MM.1S (cell line): Measurements from ENCODE around the gene MAD1L1.

ENCODE experiments used
- DNase-seq: peaks from one replicate; pipeline ENCODE4 v3.0.0-alpha.2; 2015
- H2AFZ ChIP-seq: fragments of 300-600 bp; sonication (generic); 2 replicates; pipeline ENCODE4 v1.6.0; 2016; ENCODE audit warnings: antibody characterized with exemption, low read length
- H3F3A ChIP-seq: fragments of 300-600 bp; sonication (generic); 2 replicates; pipeline ENCODE4 v1.6.1; 2016; ENCODE audit warnings: mild to moderate bottlenecking, antibody characterized with exemption, low read length, moderate library complexity, mixed read lengths; ENCODE audit not compliant: insufficient read depth
- H3K27ac ChIP-seq: fragments of 300-600 bp; sonication (generic); 2 replicates; pipeline ENCODE4 v1.5.1; 2016; ENCODE audit warnings: mild to moderate bottlenecking, low read length
- H3K27me3 ChIP-seq: fragments of 300-600 bp; sonication (generic); replicated peaks from 2 replicates; pipeline ENCODE4 v1.6.0; 2016; ENCODE audit warnings: low read length; ENCODE audit not compliant: insufficient read depth
- H3K36me3 ChIP-seq: fragments of 300-600 bp; sonication (generic); replicated peaks from 2 replicates; pipeline ENCODE4 v1.6.1; 2016; ENCODE audit warnings: mild to moderate bottlenecking, low read length, mixed read lengths; ENCODE audit not compliant: insufficient read depth
- H3K4me1 ChIP-seq: fragments of 300-600 bp; sonication (generic); 2 replicates; pipeline ENCODE4 v1.6.1; 2016; ENCODE audit warnings: low read length, mixed read lengths
- H3K4me2 ChIP-seq: fragments of 300-600 bp; sonication (generic); 2 replicates; pipeline ENCODE4 v1.6.0; 2016; ENCODE audit warnings: low read depth, low read length
- H3K4me3 ChIP-seq: fragments of 300-600 bp; sonication (generic); 2 replicates; pipeline ENCODE4 v1.5.1; 2016; ENCODE audit warnings: low read length, mixed read lengths
- H3K79me2 ChIP-seq: fragments of 300-600 bp; sonication (generic); 2 replicates; pipeline ENCODE4 v1.6.1; 2016; ENCODE audit warnings: mixed run types, low read length, mixed read lengths
- H3K9ac ChIP-seq: fragments of 300-600 bp; sonication (generic); 2 replicates; pipeline ENCODE4 v1.6.1; 2016; ENCODE audit warnings: low read length, mixed read lengths
- H3K9me2 ChIP-seq: fragments of 300-600 bp; sonication (generic); replicated peaks from 2 replicates; pipeline ENCODE4 v1.6.1; 2016; ENCODE audit warnings: mild to moderate bottlenecking, low read length, mixed read lengths; ENCODE audit not compliant: insufficient read depth
- H3K9me3 ChIP-seq: fragments of 300-600 bp; sonication (generic); replicated peaks from 2 replicates; pipeline ENCODE4 v1.6.1; 2016; ENCODE audit warnings: mild to moderate bottlenecking, low read length, mixed read lengths; ENCODE audit not compliant: insufficient read depth
- H4K20me1 ChIP-seq: fragments of 300-600 bp; sonication (generic); 2 replicates; pipeline ENCODE4 v1.6.1; 2016; ENCODE audit warnings: mild to moderate bottlenecking, low read length, moderate library complexity, mixed read lengths; ENCODE audit not compliant: insufficient read depth
- EZH2 ChIP-seq: fragments of 300-600 bp; sonication (generic); optimal IDR thresholded peaks from 2 replicates; pipeline ENCODE3; 2017; ENCODE audit warnings: low read depth, mild to moderate bottlenecking, antibody characterized with exemption, low read length, mixed read lengths
- EZH2phosphoT487 ChIP-seq: fragments of 300-600 bp; sonication (generic); IDR thresholded peaks from 2 replicates; pipeline ENCODE4 v1.6.1; 2018; ENCODE audit warnings: antibody characterized with exemption, low read length
- TF ChIP-seq, protein P1 (sequence below): fragments of 300-600 bp; sonication (generic); IDR thresholded peaks from 2 replicates; pipeline ENCODE4 v1.5.1; 2016; ENCODE audit warnings: antibody characterized with exemption, low read length, mixed read lengths

Gene MAD1L1

DNA sequence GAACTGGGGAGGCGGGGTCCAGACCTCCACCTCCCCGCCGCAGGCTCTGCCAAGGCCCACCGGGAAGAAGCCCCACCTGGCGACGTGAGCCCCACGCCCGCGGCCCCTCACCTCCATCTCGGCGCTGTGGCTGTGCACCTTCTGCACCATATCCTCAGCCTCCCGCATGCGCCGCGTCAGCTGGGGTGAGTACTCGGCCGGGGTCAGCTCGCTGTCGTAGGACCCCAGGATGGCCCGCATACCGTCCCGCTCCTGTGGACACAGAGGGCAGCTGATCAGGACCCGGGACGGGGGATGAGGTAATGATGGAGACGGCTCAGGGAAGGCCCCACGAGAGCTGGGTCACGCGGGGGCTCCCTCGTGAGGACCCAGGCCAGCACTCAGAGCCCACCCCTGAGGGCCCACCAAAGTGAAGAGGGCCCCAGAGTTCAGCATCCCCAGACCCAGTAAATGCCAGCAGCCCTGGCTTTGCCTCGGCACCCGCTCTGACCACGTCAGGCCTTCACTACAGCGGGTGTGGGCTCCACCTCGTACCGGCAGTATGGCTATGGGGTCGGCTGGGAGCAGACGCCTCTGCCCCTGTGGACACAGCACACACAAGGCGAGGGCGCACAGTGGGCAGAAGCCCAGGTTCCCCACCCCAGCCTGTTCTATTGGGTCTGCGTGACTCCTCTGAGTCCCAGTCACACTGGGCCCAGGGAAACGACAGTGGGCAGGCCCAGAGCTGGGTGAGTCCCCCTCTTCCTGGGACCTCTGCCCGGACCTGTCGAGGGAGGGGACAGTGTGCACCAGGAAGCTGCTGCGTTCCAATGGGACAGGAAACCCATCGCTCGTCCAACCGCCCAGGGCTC, 218.1 kb downstream of the MAD1L1 start:
- Histone ChIP-seq H3K79me2 (no peaks in the 10 kb centered on the region), H3F3A (no peaks in the 10 kb centered on the region)

DNA sequence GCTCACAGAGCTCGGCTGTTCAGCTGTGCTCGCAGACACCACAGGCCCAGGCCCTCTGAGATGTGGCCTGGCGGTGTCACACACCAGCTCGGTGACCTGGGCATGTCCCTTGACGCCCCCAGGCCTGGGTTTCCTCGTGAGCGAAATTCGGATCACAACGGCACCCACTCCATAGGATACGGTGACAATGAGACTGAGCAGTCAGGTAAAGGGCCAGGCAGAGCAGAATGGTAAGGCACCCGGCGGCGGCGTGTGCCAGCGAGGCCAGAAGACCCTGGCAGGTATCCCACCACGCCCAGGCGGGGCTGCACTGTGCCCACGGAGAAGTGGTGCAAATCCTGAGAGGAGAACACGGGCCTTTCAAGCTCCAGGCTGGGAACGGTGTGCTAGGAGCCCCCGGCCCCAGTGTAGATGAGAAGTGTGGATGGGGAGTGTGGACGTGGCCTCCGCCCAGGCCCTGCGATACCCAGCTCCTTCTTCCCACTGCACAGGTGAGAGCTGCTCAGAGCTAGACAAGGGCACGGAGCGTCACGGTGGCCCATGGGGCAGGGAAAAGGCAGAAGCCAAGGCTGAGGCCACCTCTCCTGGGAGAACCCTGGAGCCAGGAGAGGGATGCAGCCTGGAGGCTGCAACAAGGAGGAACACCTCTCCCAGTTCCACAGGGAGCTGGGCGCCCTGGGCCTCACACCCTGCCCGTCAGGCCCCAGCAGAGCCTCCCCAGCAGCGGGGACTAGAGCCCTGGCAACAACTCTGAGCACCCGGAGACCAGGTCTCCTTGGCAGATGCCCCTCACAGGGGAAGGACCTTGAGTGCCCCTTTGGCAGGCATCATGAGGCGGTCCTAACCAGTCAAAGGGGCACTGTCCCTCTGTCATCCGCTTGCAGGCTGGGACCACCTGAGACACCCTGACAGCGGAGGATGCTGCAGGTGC, 219.1 kb downstream of the MAD1L1 start:
- no peaks in the 10 kb centered on the region for H3K79me2 ChIP-seq
- no peak overlapping the region for H3K4me3 ChIP-seq
- H3K4me2 ChIP-seq: no peak overlapping the region
- no peak overlapping the region for H2AFZ ChIP-seq
- H3K27ac ChIP-seq: no peak overlapping the region
- DNase-seq: no peak
- H3K36me3 ChIP-seq: no peaks in the 10 kb centered on the region
- no peaks in the 10 kb centered on the region for H3F3A ChIP-seq
- H3K27me3 ChIP-seq: no peaks in the 10 kb centered on the region
- TF ChIP-seq, protein P1, sequence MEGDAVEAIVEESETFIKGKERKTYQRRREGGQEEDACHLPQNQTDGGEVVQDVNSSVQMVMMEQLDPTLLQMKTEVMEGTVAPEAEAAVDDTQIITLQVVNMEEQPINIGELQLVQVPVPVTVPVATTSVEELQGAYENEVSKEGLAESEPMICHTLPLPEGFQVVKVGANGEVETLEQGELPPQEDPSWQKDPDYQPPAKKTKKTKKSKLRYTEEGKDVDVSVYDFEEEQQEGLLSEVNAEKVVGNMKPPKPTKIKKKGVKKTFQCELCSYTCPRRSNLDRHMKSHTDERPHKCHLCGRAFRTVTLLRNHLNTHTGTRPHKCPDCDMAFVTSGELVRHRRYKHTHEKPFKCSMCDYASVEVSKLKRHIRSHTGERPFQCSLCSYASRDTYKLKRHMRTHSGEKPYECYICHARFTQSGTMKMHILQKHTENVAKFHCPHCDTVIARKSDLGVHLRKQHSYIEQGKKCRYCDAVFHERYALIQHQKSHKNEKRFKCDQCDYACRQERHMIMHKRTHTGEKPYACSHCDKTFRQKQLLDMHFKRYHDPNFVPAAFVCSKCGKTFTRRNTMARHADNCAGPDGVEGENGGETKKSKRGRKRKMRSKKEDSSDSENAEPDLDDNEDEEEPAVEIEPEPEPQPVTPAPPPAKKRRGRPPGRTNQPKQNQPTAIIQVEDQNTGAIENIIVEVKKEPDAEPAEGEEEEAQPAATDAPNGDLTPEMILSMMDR: no peak
- TF ChIP-seq EZH2phosphoT487 (no peak), EZH2 (no peak)
- H3K4me1 ChIP-seq: no peaks in the 10 kb centered on the region
- H4K20me1 ChIP-seq: no peaks in the 10 kb centered on the region
- H3K9me3 ChIP-seq: no peaks in the 10 kb centered on the region
- no peaks in the 10 kb centered on the region for H3K9me2 ChIP-seq
- no peak overlapping the region for H3K9ac ChIP-seq

More for the DNA sequence above, 218.1 kb downstream of the MAD1L1 start:
- no peak overlapping the region for H2AFZ ChIP-seq
- DNase-seq: no peak
- H3K9me3 ChIP-seq: no peaks in the 10 kb centered on the region
- TF ChIP-seq EZH2phosphoT487 (no peak), EZH2 (no peak)
- TF ChIP-seq, protein P1: no peak
- no peaks in the 10 kb centered on the region for H3K36me3 ChIP-seq
- no peak overlapping the region for H3K27ac ChIP-seq
- no peaks in the 10 kb centered on the region for H3K27me3 ChIP-seq
- H3K4me3 ChIP-seq: no peak overlapping the region
- H3K4me1 ChIP-seq: no peaks in the 10 kb centered on the region
- H3K4me2 ChIP-seq: no peak overlapping the region
- H4K20me1 ChIP-seq: no peaks in the 10 kb centered on the region
- no peaks in the 10 kb centered on the region for H3K9me2 ChIP-seq
- no peak overlapping the region for H3K9ac ChIP-seq

DNA sequence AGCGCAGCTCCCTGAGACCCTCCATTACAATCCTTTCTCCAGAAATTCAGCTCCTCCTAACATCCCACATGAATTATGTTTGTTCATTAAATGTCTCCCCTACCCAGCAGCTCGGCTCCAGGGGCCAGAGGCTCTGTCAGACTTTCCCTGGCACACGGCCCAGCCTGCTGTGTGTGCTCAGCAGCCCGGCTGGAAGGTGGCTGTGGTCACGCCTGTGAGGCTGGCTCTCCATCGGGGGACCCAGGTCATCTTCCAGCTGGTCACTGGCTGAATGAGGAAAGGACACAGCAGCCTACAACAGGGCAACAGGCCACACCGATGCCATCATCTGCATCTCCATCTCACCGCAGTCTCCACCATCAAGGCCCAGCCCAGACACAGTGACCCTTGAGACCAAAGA, 219.8 kb downstream of the MAD1L1 start:
- H4K20me1 ChIP-seq: no peaks in the 10 kb centered on the region

More for the DNA sequence above, 219.8 kb downstream of the MAD1L1 start:
- H3K4me1 ChIP-seq: no peaks in the 10 kb centered on the region
- H3K9me2 ChIP-seq: no peaks in the 10 kb centered on the region
- H3K9me3 ChIP-seq: no peaks in the 10 kb centered on the region
- no peak overlapping the region for H3K4me2 ChIP-seq
- no peaks in the 10 kb centered on the region for H3F3A ChIP-seq
- H3K9ac ChIP-seq: no peak overlapping the region
- no peak overlapping the region for H3K27ac ChIP-seq
- H3K36me3 ChIP-seq: no peaks in the 10 kb centered on the region
- TF ChIP-seq, protein P1: no peak
- TF ChIP-seq EZH2phosphoT487: no peak
- TF ChIP-seq EZH2: no peak
- H3K27me3 ChIP-seq: no peaks in the 10 kb centered on the region
- DNase-seq: no peak
- H2AFZ ChIP-seq: no peak overlapping the region
- H3K4me3 ChIP-seq: no peak overlapping the region
- H3K79me2 ChIP-seq: no peaks in the 10 kb centered on the region
